ENCODE measurements around the gene FERMT2. TPM values are rescaled to one million over a fixed set of nuclear protein-coding genes. Genes with fewer than 3 reads are reported as not detected.

FERMT2 gene
- total RNA-seq, 4 donors from 2014 or later: 98.2 to 201 (median 180) TPM

GRCh38 chr14:52877628-52878027 lies 73.2 kb downstream of the FERMT2 start:
- intact Hi-C loops (cut with DNase I; ENCODE audit: low total_unique reads): no loop called here
- DNase-seq: no peak
- Histone ChIP-seq H3K4me3 (no peak overlapping the region), H3K27ac (no peak overlapping the region), H3K4me1 (peaks cover 0 to 5% of the 10 kb centered on the region in 2 donors), H3K36me3 (no peaks in the 10 kb centered on the region), H3K9me3 (no peaks in the 10 kb centered on the region), H3K27me3 (no peaks in the 10 kb centered on the region)
- TF ChIP-seq CTCF (IDR thresholded peaks at IDR 0.05) (no peak), POLR2A (IDR thresholded peaks at IDR 0.05) (no peak)

- DNase-seq: no peak
- Histone ChIP-seq H3K4me1 (peaks cover 0 to 5% of the 10 kb centered on the region in 2 donors), H3K36me3 (no peaks in the 10 kb centered on the region), H3K27me3 (no peaks in the 10 kb centered on the region), H3K9me3 (no peaks in the 10 kb centered on the region), H3K4me3 (no peak overlapping the region), H3K27ac (no peak overlapping the region)
- TF ChIP-seq CTCF (IDR thresholded peaks at IDR 0.05) (no peak), POLR2A (IDR thresholded peaks at IDR 0.05) (no peak)
- intact Hi-C loops (cut with DNase I; ENCODE audit: low total_unique reads): no loop called here
Observed at GRCh38 chr14:52876806-52877205, 74.0 kb downstream of the FERMT2 start.

- no peak for TF ChIP-seq CTCF (IDR thresholded peaks at IDR 0.05)
- TF ChIP-seq POLR2A (IDR thresholded peaks at IDR 0.05): no peak
- H3K4me1 ChIP-seq: peaks cover 0 to 5% of the 10 kb centered on the region in 2 donors
- H3K4me3 ChIP-seq: no peak overlapping the region
- DNase-seq: no peak
- no peaks in the 10 kb centered on the region for H3K36me3 ChIP-seq
- intact Hi-C loops (cut with DNase I; ENCODE audit: low total_unique reads): no loop called here
- H3K27ac ChIP-seq: no peak overlapping the region
- no peaks in the 10 kb centered on the region for H3K9me3 ChIP-seq
- H3K27me3 ChIP-seq: no peaks in the 10 kb centered on the region
Observed at GRCh38 chr14:52876311-52876710, 74.5 kb downstream of the FERMT2 start.

GRCh38 chr14:52875707-52876106 lies 75.1 kb downstream of the FERMT2 start:
- TF ChIP-seq POLR2A (IDR thresholded peaks at IDR 0.05): no peak
- no peak for TF ChIP-seq CTCF (IDR thresholded peaks at IDR 0.05)
- Histone ChIP-seq H3K36me3 (no peaks in the 10 kb centered on the region), H3K4me1 (no peaks in the 10 kb centered on the region), H3K4me3 (no peak overlapping the region), H3K27me3 (no peaks in the 10 kb centered on the region), H3K9me3 (no peaks in the 10 kb centered on the region), H3K27ac (no peak overlapping the region)
- intact Hi-C loops (cut with DNase I; ENCODE audit: low total_unique reads): no loop called here
- no peak for DNase-seq

- TF ChIP-seq POLR2A (IDR thresholded peaks at IDR 0.05) (no peak), CTCF (IDR thresholded peaks at IDR 0.05) (no peak)
- no peak for DNase-seq
- no peaks in the 10 kb centered on the region for H3K36me3 ChIP-seq
Observed at GRCh38 chr14:52874389-52874788, 76.5 kb downstream of the FERMT2 start.

More at GRCh38 chr14:52874389-52874788, 76.5 kb downstream of the FERMT2 start:
- H3K27ac ChIP-seq: no peak overlapping the region
- H3K4me3 ChIP-seq: no peak overlapping the region
- H3K27me3 ChIP-seq: no peaks in the 10 kb centered on the region
- H3K9me3 ChIP-seq: no peaks in the 10 kb centered on the region
- H3K4me1 ChIP-seq: no peaks in the 10 kb centered on the region
- intact Hi-C loops (cut with DNase I; ENCODE audit: low total_unique reads): no loop called here

Measured in uterus (tissue), 4 donors.